ENCODE data around the gene PRICKLE4. TPM values are rescaled to one million over a fixed set of nuclear protein-coding genes. Genes with fewer than 3 reads are reported as not detected.

The PRICKLE4 gene
- total RNA-seq, 1 donor from 2014 or later = 5.9 TPM

- no peak for TF ChIP-seq CTCF (IDR thresholded peaks at IDR 0.05)
- Mint-ChIP-seq H3K4me3 (ENCODE audit: unreplicated experiment) (peak overlapping the region; percentile 84), H3K36me3 (ENCODE audit: low read depth) (no peaks in the 10 kb centered on the region), H3K27ac (ENCODE audit: unreplicated experiment) (peak overlapping the region; percentile 91), H3K9me3 (ENCODE audit: low read depth) (no peaks in the 10 kb centered on the region), H3K27me3 (ENCODE audit: low read depth) (no peaks in the 10 kb centered on the region), H3K4me1 (ENCODE audit: low read depth) (peaks cover 32% of the 10 kb centered on the region)
- peak; percentile 86 for DNase-seq (ENCODE audit: low spot score)
These were observed 46.6 kb upstream of the PRICKLE4 start for GRCh38 chr6:41733707-41734665.

GRCh38 chr6:41734666-41735426 is 45.7 kb upstream of the PRICKLE4 start:
- TF ChIP-seq CTCF (IDR thresholded peaks at IDR 0.05) = no peak
- peaks cover 35% of the 10 kb centered on the region for H3K4me1 Mint-ChIP-seq (ENCODE audit: low read depth)
- peak overlapping the region; percentile 68 for H3K27ac Mint-ChIP-seq (ENCODE audit: unreplicated experiment)
- no peaks in the 10 kb centered on the region for H3K9me3 Mint-ChIP-seq (ENCODE audit: low read depth)
- peak overlapping the region; percentile 68 for H3K4me3 Mint-ChIP-seq (ENCODE audit: unreplicated experiment)
- H3K36me3 Mint-ChIP-seq (ENCODE audit: low read depth) = no peaks in the 10 kb centered on the region
- DNase-seq (ENCODE audit: low spot score) = no peak
- H3K27me3 Mint-ChIP-seq (ENCODE audit: low read depth) = no peaks in the 10 kb centered on the region

GRCh38 chr6:41735427-41736185 is 45.0 kb upstream of the PRICKLE4 start, which contains the start of gene TFEB:
Gene TFEB, minus strand, starts transcription at chr6:41735608. Its CDS starts 44,395 bp downstream, at chr6:41691213.
- Mint-ChIP-seq H3K36me3 (ENCODE audit: low read depth) (no peaks in the 10 kb centered on the region), H3K27me3 (ENCODE audit: low read depth) (no peaks in the 10 kb centered on the region), H3K27ac (ENCODE audit: unreplicated experiment) (peak within 1 kb of the TSS; percentile 68), H3K9me3 (ENCODE audit: low read depth) (no peaks in the 10 kb centered on the region), H3K4me1 (ENCODE audit: low read depth) (peaks cover 33% of the 10 kb centered on the region), H3K4me3 (ENCODE audit: unreplicated experiment) (peak within 1 kb of the TSS; percentile 68)
- DNase-seq (ENCODE audit: low spot score) = peak; percentile 97
- peak; percentile 84 for TF ChIP-seq CTCF (IDR thresholded peaks at IDR 0.05)

GRCh38 chr6:41736186-41736733 is 44.3 kb upstream of the PRICKLE4 start:
- DNase-seq (ENCODE audit: low spot score) = no peak
- Mint-ChIP-seq H3K4me1 (ENCODE audit: low read depth) (peaks cover 30% of the 10 kb centered on the region), H3K4me3 (ENCODE audit: unreplicated experiment) (no peak overlapping the region), H3K27me3 (ENCODE audit: low read depth) (no peaks in the 10 kb centered on the region), H3K27ac (ENCODE audit: unreplicated experiment) (no peak overlapping the region), H3K36me3 (ENCODE audit: low read depth) (no peaks in the 10 kb centered on the region), H3K9me3 (ENCODE audit: low read depth) (no peaks in the 10 kb centered on the region)
- no peak for TF ChIP-seq CTCF (IDR thresholded peaks at IDR 0.05)

Data from chondrocyte (in vitro differentiated cells).